HCT116 (cell line): Measurements from ENCODE around the gene DLX3. TPM values are rescaled to one million over a fixed set of nuclear protein-coding genes. Genes with fewer than 3 reads are reported as not detected.

Experiments
- ATAC-seq: fragments of 200-7000 bp; cut with Tn5 transposase; 2 replicates; pipeline ENCODE4 v1.9.1; 2020; ENCODE audit warnings: mild to moderate bottlenecking, moderate library complexity
- BruUV-seq: library from RNA; stranded (reverse); fragments of 400-500 nt; replicated peaks from 2 replicates; lab custom pipeline; 2021; lab: Mats Ljungman, UMichigan
- CTCF ChIA-PET: fragments of 300-600 bp; sonication (Branson Sonifier 250); formaldehyde crosslinking; loops from one replicate; lab custom pipeline; 2021; ENCODE audit warnings: antibody characterized with exemption; lab: Charles Lee
- POLR2A ChIA-PET: fragments of 300-600, 350-600 bp; sonication (Branson Sonifier 250); formaldehyde crosslinking; loops from one replicate; lab custom pipeline; 2021; ENCODE audit warnings: antibody characterized with exemption; lab: Charles Lee
- RAD21 ChIA-PET, 2 experiments: fragments of 300-600 bp; sonication (Branson Sonifier 250); formaldehyde crosslinking; loops; one replicate each; lab custom pipeline; 2023; ENCODE audit warnings: low total read pairs in 2 of 2; ENCODE audit not compliant: uncharacterized antibody in 2 of 2, unreplicated experiment in 2 of 2, low non-redundant PET in 1 of 2; lab: Charles Lee
- DNase-seq: peaks from one replicate; pipeline ENCODE4 v3.0.0-alpha.2; 2010; ENCODE audit warnings: low read depth, low spot score
- H2AFZ ChIP-seq: fragments of 200-600 bp; shearing (Covaris generic), sonication (generic); 2 replicates; pipeline ENCODE4 v1.6.1; 2017; ENCODE audit warnings: low read depth, mixed run types, mixed read lengths, antibody characterized with exemption, low read length; ENCODE audit not compliant: poor library complexity, severe bottlenecking
- H3K27ac ChIP-seq: 2 replicates; pipeline ENCODE4 v1.5.1; 2012; ENCODE audit warnings: low read depth, low read length
- H3K27me3 ChIP-seq: fragments of 200-600 bp; sonication (generic); 2 replicates; pipeline ENCODE4 v1.6.1; 2016; ENCODE audit warnings: mixed run types, low read length, mixed read lengths; ENCODE audit not compliant: insufficient read depth
- H3K36me3 ChIP-seq, 2 experiments: fragments of 200-500 bp in 1 of 2; fragments of 200-600 bp in 1 of 2; sonication (Bioruptor generic) in 1 of 2; sonication (generic) in 1 of 2; 2 replicates each; pipeline versions ENCODE4 v1.5.1 to v1.6.1; 2014 to 2016; ENCODE audit warnings: low read length in 2 of 2, inconsistent platforms in 1 of 2, mixed read lengths in 1 of 2, mixed run types in 1 of 2; ENCODE audit not compliant: insufficient read depth in 2 of 2, control insufficient read depth in 1 of 2
- H3K4me1 ChIP-seq, 2 experiments: fragments of 200-600 bp in 1 of 2; sonication (generic) in 1 of 2; 2 replicates each; pipeline versions ENCODE4 v1.5.1 to v1.6.1; 2012 to 2017; ENCODE audit warnings: low read length in 2 of 2, inconsistent platforms in 1 of 2, mild to moderate bottlenecking in 1 of 2, mixed read lengths in 1 of 2, mixed run types in 1 of 2, moderate library complexity in 1 of 2; ENCODE audit not compliant: insufficient read depth in 2 of 2, control insufficient read depth in 1 of 2
- H3K4me2 ChIP-seq: fragments of 200-600 bp; sonication (generic); 2 replicates; pipeline ENCODE4 v1.6.1; 2017; ENCODE audit warnings: mixed run types, low read length, mixed read lengths
- H3K4me3 ChIP-seq, 2 experiments: fragments of 200-600 bp in 1 of 2; sonication (generic) in 1 of 2; replicated peaks in 1 of 2; 2 replicates each; pipeline ENCODE4 v1.5.1; 2011 to 2016; ENCODE audit warnings: low read length in 2 of 2, control low read depth in 1 of 2, low read depth in 1 of 2, mild to moderate bottlenecking in 1 of 2, mixed read lengths in 1 of 2, mixed run types in 1 of 2
- H3K79me2 ChIP-seq: fragments of 200-600 bp; sonication (generic); 2 replicates; pipeline ENCODE4 v1.6.1; 2017; ENCODE audit warnings: mild to moderate bottlenecking, mixed run types, low read length, moderate library complexity, mixed read lengths; ENCODE audit not compliant: insufficient read depth
- H3K9ac ChIP-seq: fragments of 200-600 bp; sonication (generic); 2 replicates; pipeline ENCODE4 v1.6.1; 2016; ENCODE audit warnings: low read length, mixed read lengths
- H3K9me2 ChIP-seq: fragments of 200-600 bp; sonication (generic), shearing (Covaris generic); 2 replicates; pipeline ENCODE4 v1.6.1; 2017; ENCODE audit warnings: mixed run types, mild to moderate bottlenecking, moderate library complexity; ENCODE audit not compliant: insufficient read depth
- H3K9me3 ChIP-seq, 2 experiments: fragments of 200-500 bp in 1 of 2; fragments of 200-600 bp in 1 of 2; sonication (Bioruptor generic) in 1 of 2; sonication (generic) in 1 of 2; 2 replicates each; pipeline ENCODE4 v1.6.1; 2014 to 2017; ENCODE audit warnings: low read length in 2 of 2, mixed read lengths in 2 of 2, inconsistent platforms in 1 of 2, low read depth in 1 of 2, mild to moderate bottlenecking in 1 of 2, mixed run types in 1 of 2, moderate library complexity in 1 of 2; ENCODE audit not compliant: control insufficient read depth in 1 of 2, insufficient read depth in 1 of 2
- H4K20me1 ChIP-seq: fragments of 200-600 bp; sonication (generic), shearing (Covaris generic); 2 replicates; pipeline ENCODE4 v1.6.1; 2017; ENCODE audit warnings: mixed run types, mild to moderate bottlenecking, moderate library complexity; ENCODE audit not compliant: insufficient read depth
- CBX3 ChIP-seq: IDR thresholded peaks from 2 replicates; pipeline ENCODE4 v1.6.1; 2012; ENCODE audit warnings: low read depth
- CEBPB ChIP-seq: IDR thresholded peaks from 2 replicates; pipeline ENCODE4 v1.6.1; 2012; ENCODE audit warnings: low read depth
- EGR1 ChIP-seq: IDR thresholded peaks from 2 replicates; pipeline ENCODE4 v1.6.1; 2012; ENCODE audit warnings: low read depth
- ELF1 ChIP-seq: IDR thresholded peaks from 2 replicates; pipeline ENCODE4 v1.6.1; 2012; ENCODE audit warnings: low read depth, borderline replicate concordance
- EZH2phosphoT487 ChIP-seq: fragments of 200-600 bp; IDR thresholded peaks from 2 replicates; pipeline ENCODE4 v1.6.1; 2018; ENCODE audit warnings: antibody characterized with exemption, borderline replicate concordance
- FOSL1 ChIP-seq: IDR thresholded peaks from 2 replicates; pipeline ENCODE4 v1.6.1; 2012; ENCODE audit warnings: low read depth
- JUND ChIP-seq: IDR thresholded peaks from 2 replicates; pipeline ENCODE4 v1.6.1; 2012
- POLR2A ChIP-seq: IDR thresholded peaks from 2 replicates; pipeline ENCODE4 v1.7.0; 2011; ENCODE audit warnings: borderline replicate concordance; ENCODE audit not compliant: insufficient read depth, insufficient read length; ENCODE audit errors: extremely low read depth
- POLR2AphosphoS5 ChIP-seq: IDR thresholded peaks from 2 replicates; pipeline ENCODE4 v1.6.1; 2011; ENCODE audit warnings: mild to moderate bottlenecking, low read depth, low read length, moderate library complexity
- RAD21 ChIP-seq: IDR thresholded peaks from 2 replicates; pipeline ENCODE4 v1.6.1; 2012; ENCODE audit warnings: low read depth, mild to moderate bottlenecking
- SIN3A ChIP-seq: IDR thresholded peaks from 2 replicates; pipeline ENCODE4 v1.6.1; 2012; ENCODE audit warnings: low read depth
- SP1 ChIP-seq: IDR thresholded peaks from 2 replicates; pipeline ENCODE4 v1.6.1; 2012; ENCODE audit warnings: low read depth
- SRF ChIP-seq: IDR thresholded peaks from 2 replicates; pipeline ENCODE4 v1.6.1; 2012; ENCODE audit warnings: low read depth
- TCF7L2 ChIP-seq: IDR thresholded peaks from 2 replicates; pipeline ENCODE4 v1.7.0; 2011; ENCODE audit warnings: borderline replicate concordance, inconsistent platforms; ENCODE audit not compliant: insufficient read depth, insufficient read length; ENCODE audit errors: extremely low read depth
- YY1 ChIP-seq: IDR thresholded peaks from 2 replicates; pipeline ENCODE4 v1.6.1; 2011; ENCODE audit warnings: low read length, low read depth, moderate library complexity, mild to moderate bottlenecking; ENCODE audit not compliant: insufficient replicate concordance; ENCODE audit errors: extremely low read depth
- intact Hi-C: fragments of 100-400 bp; cut with micrococcal nuclease; formaldehyde crosslinking; loops from 2 replicates; pipeline ENCODE4 v1.10.0; 2022
- total RNA-seq: library from RNA; stranded (reverse); gene quantifications from one replicate; pipeline ENCODE4 v1.2.1, GENCODE V29; 2021; ENCODE audit not compliant: unreplicated experiment
- TF ChIP-seq, protein P1 (sequence below): IDR thresholded peaks from 2 replicates; pipeline ENCODE4 v1.6.1; 2012; ENCODE audit warnings: low read depth
- TF ChIP-seq, protein P2 (sequence below), 3 experiments: fragments of 200-600 bp in 1 of 3; sonication (generic) in 1 of 3; IDR thresholded peaks in 2 of 3; conservative IDR thresholded peaks in 1 of 3; 2 replicates each; pipeline ENCODE4 v1.5.1; 2012 to 2017; ENCODE audit warnings: low read depth in 2 of 3, low read length in 2 of 3, antibody characterized with exemption in 1 of 3, borderline replicate concordance in 1 of 3, control low read depth in 1 of 3, mild to moderate bottlenecking in 1 of 3, mixed read lengths in 1 of 3, mixed run types in 1 of 3, moderate library complexity in 1 of 3; ENCODE audit not compliant: insufficient read depth in 1 of 3
- TF ChIP-seq, protein P3 (sequence below): IDR thresholded peaks from 2 replicates; pipeline ENCODE4 v1.6.1; 2012

The DLX3 gene
- total RNA-seq, 1 experiment from 2014 or later = not detected

DNA sequence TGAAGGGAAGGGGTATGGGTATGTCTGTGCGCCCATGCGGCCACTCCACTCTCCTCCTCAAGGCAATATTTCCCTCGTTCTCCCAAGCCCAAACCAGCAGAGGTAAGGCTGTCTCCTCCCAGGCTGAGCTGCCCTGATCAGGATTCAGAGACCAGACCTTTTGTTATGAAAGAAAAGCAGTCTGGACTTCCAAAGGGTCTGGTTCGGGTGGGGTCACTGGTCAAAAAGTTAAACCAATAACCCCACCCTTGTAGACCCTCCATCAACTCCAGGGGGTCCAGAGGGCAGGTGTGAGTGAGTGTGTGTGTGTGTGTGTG is 31.8 kb downstream of the DLX3 start:
- intact Hi-C loops = no loop called here
- POLR2A ChIA-PET = no interaction called here
- peaks cover 21% of the 10 kb centered on the region; the same call in 1 of the 2 replicates for H3K27me3 ChIP-seq

More for the DNA sequence above, 31.8 kb downstream of the DLX3 start:
- no peaks in the 10 kb centered on the region for H3K79me2 ChIP-seq
- TF ChIP-seq SP1 (no peak), YY1 (no peak), CEBPB (no peak), EGR1 (no peak), JUND (no peak), TCF7L2 (no peak), POLR2AphosphoS5 (no peak), FOSL1 (no peak), SIN3A (no peak), POLR2A (no peak), RAD21 (no peak), ELF1 (no peak), SRF (no peak), EZH2phosphoT487 (no peak), CBX3 (no peak)
- TF ChIP-seq, protein P1, sequence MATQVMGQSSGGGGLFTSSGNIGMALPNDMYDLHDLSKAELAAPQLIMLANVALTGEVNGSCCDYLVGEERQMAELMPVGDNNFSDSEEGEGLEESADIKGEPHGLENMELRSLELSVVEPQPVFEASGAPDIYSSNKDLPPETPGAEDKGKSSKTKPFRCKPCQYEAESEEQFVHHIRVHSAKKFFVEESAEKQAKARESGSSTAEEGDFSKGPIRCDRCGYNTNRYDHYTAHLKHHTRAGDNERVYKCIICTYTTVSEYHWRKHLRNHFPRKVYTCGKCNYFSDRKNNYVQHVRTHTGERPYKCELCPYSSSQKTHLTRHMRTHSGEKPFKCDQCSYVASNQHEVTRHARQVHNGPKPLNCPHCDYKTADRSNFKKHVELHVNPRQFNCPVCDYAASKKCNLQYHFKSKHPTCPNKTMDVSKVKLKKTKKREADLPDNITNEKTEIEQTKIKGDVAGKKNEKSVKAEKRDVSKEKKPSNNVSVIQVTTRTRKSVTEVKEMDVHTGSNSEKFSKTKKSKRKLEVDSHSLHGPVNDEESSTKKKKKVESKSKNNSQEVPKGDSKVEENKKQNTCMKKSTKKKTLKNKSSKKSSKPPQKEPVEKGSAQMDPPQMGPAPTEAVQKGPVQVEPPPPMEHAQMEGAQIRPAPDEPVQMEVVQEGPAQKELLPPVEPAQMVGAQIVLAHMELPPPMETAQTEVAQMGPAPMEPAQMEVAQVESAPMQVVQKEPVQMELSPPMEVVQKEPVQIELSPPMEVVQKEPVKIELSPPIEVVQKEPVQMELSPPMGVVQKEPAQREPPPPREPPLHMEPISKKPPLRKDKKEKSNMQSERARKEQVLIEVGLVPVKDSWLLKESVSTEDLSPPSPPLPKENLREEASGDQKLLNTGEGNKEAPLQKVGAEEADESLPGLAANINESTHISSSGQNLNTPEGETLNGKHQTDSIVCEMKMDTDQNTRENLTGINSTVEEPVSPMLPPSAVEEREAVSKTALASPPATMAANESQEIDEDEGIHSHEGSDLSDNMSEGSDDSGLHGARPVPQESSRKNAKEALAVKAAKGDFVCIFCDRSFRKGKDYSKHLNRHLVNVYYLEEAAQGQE = no peak
- TF ChIP-seq, protein P2, sequence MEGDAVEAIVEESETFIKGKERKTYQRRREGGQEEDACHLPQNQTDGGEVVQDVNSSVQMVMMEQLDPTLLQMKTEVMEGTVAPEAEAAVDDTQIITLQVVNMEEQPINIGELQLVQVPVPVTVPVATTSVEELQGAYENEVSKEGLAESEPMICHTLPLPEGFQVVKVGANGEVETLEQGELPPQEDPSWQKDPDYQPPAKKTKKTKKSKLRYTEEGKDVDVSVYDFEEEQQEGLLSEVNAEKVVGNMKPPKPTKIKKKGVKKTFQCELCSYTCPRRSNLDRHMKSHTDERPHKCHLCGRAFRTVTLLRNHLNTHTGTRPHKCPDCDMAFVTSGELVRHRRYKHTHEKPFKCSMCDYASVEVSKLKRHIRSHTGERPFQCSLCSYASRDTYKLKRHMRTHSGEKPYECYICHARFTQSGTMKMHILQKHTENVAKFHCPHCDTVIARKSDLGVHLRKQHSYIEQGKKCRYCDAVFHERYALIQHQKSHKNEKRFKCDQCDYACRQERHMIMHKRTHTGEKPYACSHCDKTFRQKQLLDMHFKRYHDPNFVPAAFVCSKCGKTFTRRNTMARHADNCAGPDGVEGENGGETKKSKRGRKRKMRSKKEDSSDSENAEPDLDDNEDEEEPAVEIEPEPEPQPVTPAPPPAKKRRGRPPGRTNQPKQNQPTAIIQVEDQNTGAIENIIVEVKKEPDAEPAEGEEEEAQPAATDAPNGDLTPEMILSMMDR (IDR thresholded peaks at IDR 0.05 in 2 of 3, conservative IDR thresholded peaks at IDR 0.05 in 1 of 3; ENCODE audit: borderline replicate concordance in 1 of 3, insufficient read depth in 1 of 3, low read depth in 2 of 3, low read length in 2 of 3) = no peak
- TF ChIP-seq, protein P3, sequence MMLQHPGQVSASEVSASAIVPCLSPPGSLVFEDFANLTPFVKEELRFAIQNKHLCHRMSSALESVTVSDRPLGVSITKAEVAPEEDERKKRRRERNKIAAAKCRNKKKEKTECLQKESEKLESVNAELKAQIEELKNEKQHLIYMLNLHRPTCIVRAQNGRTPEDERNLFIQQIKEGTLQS = no peak
- TF ChIP-seq, all 23 proteins: peak for 0
- no peaks in the 10 kb centered on the region for H3K9me3 ChIP-seq
- H3K9me2 ChIP-seq = no peaks in the 10 kb centered on the region
- peaks cover 19 to 23% of the 10 kb centered on the region in 2 experiments for H3K4me1 ChIP-seq
- DNase-seq (no peak), ATAC-seq (no peak)
- no peak overlapping the region for H3K27ac ChIP-seq
- H4K20me1 ChIP-seq = no peaks in the 10 kb centered on the region
- no TSS peak for BruUV-seq
- no peak overlapping the region for H3K9ac ChIP-seq
- H3K4me2 ChIP-seq = no peak overlapping the region
- no peak overlapping the region for H2AFZ ChIP-seq
- CTCF ChIA-PET = interaction anchor here (2.6 kb wide), 1 partner anchor 11 kb away, joined by 20 read pairs; no protein-coding TSS in a partner anchor
- no peaks in the 10 kb centered on the region for H3K36me3 ChIP-seq
- RAD21 ChIA-PET = no interaction called here
- H3K4me3 ChIP-seq = no peak overlapping the region
